Stimulated activated CD4-positive, alpha-beta T cell treated with anti-CD3 and anti-CD28 coated beads, TNF-alpha, amount 100 ng/mL, for 4 hours (primary cell): ENCODE results near the gene RGL3.
"Not testable (repeated sequence)": the region's sequence is repeated elsewhere in the genome, so short reads cannot be mapped to it uniquely, and the experiment has no call there.

Source experiments
- DNase-seq, 3 experiments: peaks; one replicate each; pipeline ENCODE4 v3.0.0-alpha.2; 2020; ENCODE audit warnings: low read depth in 3 of 3

RGL3 gene

DNA sequence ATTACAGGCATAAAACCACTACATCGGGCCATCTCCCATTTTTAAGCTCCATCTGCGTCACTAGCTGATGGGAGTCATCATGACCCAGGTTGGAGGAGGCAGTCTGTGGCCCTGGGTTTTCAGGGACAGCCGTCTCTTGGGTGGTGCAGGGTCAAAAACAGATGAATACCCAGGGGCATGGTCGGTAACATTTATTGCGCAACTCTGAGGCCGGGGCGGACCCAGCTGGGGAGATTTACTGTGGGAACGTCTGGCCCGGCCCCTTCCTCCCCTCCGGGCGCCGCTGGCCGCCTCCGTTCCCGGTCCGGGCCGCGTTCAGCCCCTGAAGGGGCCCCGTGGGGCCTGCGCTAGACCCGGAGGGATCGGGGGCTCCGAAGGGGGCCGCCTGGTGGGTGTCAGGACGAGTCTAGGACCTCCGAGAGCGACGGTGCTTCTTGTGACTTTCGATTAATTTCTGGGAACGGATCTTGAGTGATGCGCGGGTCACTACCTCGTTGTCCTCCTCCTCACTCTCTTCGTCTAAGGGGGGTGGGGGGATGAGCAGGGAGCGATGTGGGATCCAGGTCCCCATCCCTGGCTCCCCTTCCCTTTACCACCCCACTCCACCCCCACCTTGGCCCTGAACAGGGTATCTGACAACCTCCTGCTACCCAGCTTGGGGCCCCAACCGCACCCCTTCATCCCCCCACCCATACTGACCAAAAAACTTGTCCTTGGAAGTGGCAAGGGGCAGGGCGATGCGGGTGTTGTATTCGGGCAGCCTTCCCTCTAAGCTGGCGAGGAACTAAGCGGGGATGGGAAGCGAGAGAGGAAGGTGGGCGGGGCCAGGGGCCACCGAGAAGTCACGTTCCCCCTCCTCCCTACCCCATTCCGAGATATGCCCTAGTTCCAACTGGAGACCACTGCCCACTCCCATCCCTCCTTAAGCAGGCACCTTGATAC, 1.6 kb upstream of the RGL3 start:
- no peak for DNase-seq

DNA sequence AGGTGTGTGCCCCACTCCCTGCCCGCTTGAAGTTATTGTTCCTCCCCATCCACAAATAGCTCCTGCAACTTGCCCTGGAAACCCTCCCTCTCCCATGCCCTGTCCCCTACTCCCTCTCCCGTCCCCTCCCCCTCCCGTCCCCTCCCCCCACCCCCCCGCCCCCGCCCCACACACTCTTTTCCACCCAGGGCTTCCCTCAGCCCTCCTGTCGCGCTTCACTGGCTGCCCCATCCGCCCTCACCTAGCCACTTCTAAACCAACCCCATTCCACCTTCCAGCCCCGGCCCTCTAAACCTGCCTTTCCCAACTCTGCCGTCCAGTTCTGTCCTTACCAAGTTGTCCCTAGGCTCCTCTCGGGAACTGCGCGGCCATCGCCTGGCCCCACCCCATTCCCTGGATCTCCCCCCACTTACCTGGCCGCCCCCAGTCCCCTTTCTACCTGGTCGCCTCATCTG, 993 bp downstream of the RGL3 start:
- no peak for DNase-seq

DNA sequence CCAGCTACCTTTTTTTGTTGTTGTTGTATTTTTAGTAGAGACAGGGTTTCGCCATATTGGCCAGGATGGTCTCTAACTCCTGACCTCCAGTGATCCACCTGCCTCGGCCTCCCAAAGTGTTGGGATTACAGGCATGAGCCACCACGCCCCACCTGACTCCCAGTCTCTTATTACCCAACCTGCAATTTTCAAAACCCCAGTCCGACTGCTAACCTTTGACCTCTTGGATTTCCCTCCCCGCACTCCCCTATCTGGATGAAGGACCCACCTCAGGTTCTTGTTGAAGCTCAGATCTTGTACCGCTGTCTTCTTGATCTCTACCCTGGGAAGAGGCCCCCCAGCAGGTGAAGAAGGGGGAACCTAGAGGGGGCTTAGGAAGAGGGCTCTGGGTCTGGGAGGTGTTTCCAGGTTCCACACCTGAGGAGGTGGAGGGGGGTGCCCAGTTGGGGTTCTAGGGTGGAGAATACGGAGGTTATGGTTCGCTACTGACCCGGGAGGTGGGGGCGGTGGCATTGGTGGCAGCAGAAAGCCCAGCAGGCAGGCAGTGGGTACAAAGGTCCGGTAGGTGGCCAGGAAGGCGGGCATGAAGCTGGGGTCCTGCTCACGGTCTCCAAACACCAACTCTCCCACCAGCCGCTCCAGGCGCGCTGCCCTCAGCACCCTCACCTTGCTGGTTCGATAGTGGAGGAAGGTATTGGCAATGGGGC, 2.6 kb downstream of the RGL3 start:
- DNase-seq = no peak

DNA sequence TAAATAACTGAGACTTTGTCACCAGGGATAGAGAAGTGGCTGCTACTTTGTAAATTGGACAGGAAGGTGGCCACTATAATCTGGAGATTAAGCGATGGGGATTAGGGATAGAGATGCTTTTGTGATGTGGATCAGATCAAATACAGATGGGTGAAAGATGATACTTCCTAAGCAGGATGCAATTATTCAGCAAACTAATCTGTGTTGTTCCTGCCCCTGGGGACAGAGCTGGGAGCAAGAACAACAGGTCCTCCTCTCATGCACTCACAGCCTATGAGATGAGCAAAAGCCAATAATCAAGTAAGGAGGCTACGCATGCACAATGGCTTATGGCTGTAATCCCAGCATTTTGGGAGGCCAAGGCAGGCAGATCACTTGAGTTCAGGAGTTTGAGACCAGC, 4.6 kb downstream of the RGL3 start:
- no peak for DNase-seq

DNA sequence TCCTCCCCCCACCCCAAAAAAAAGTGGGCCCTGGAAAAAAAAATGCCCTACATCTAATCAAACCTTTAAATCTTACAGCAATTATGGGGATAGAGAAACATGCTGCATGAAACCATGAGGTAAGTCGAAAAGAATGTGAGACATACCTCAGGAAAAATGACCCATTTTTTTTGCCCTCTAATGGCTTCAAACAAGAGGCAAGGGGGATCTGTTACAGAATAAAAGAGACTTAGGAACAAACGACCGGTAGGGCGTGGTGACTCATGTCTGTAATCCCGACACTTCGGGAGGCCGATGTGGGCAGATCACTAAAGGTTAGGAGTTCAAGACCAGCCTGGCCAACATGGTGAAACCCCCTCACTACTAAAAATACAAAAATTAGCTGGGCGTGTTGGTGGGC, 8.4 kb downstream of the RGL3 start:
- DNase-seq = no peak

DNA sequence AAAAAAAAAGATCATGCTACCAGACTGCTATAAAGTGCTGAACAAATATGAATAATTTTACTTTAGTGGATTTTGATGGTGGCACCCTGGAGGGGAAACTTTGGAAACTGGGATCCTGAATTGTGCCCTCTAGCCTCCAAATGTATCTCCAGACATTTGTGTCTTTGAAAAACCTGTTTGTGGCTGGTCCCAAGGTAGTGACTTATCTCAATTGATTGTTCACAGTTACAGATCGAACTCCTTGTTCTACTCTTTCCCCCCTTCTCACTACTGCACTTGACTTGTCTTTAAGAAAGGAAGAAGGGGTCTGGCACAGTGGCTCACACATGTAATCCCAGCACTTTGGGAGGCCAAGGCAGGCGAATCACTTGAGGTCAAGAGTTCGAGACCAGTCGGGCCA, 10.5 kb downstream of the RGL3 start:
- DNase-seq = no peak

DNA sequence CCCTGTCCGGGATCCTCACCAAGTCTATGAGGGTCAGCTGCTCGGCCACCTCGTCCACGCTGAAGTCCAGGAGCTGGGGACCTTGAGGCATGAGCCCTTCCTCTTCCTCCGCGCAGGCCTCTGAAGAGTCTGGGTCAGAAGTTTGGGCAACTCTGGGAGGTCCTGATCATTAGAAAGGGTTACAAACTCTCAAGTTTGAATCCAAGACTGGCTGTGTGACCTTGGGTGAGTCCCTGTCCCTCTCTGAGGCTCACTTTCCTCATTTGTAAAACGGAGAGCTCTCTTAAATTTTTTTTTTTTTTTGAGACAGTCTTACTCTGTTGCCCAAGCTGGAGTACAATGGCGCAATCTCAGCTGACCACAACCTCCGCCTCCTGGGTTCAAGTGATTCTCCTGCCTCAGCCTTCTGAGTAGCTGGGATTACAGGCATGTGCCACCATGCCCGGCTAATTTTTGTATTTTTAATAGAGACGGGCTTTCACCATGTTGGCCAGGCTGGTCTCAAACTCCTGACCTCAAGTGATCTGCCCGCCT, 12.3 kb downstream of the RGL3 start:
- not testable (repeated sequence) for DNase-seq

DNA sequence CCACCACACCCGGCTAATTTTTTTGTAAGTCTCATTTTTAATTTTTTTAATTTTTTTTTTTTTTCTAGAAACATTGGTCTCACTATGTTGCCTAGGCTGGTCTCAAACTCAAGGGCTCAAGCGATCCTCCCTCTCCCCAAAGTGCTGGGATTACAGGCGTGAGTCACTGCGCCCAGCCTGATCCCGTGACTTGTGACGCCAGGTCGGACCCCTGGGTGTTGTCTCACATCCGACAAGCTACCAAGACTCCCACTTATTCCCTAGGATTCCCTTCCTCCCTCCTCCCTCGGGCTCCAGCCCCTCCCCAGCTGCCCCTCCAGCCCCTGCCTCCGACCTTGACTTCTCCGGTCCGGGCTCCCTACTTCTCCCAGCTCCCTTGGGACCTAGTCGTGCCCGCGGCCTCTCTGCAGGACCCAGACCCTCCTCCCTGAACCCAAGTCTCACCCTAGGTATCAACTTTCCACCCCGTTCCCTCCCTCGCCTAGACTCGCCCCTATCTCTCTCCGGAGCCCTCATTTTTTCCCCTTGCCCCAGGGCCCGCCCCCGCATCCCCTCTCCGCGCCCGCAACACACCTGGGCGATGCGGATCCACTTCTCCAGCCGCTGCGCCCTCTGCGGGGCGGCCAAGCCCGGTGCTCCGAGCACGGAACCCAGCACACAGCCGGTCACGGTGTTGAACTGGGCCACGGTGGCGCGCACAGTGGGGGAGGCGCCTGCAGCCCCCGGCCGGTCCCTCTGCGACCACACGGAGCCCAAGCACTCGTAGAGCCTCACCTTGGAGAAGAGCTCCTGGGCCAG, 13.1 kb downstream of the RGL3 start:
- DNase-seq = peak in 2 of 3 experiments; percentile 40 to 41

DNA sequence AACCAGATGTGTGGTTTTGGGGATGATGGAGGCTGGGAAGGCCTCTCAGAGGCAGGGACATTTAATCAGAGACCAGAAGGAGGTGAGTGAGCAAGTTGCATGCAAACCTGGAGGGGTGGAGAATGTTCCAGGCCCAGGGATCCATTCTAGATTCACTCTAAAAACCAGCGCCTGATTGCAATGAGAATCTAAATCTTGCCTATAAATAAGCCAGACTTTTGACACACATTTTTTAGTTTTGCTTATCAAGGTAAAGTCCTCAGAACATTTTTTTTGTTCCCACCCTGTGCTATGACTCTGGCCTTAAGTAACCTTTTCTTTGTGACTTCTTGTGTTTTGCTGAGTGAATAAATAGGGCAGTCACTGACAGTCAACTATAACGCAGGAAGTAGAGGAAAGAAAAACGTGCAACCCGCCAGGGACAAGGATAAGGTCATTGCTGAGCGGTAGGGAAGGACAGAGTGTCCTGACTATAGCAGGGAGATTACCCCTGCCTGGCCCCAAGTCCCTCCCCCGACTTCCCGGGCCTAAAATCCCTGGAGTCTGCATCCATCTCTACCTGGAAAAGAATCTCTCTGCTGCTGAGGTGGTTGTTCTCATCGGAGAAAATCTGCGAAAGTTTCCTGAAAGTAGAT, 14.4 kb downstream of the RGL3 start:
- DNase-seq = no peak

DNA sequence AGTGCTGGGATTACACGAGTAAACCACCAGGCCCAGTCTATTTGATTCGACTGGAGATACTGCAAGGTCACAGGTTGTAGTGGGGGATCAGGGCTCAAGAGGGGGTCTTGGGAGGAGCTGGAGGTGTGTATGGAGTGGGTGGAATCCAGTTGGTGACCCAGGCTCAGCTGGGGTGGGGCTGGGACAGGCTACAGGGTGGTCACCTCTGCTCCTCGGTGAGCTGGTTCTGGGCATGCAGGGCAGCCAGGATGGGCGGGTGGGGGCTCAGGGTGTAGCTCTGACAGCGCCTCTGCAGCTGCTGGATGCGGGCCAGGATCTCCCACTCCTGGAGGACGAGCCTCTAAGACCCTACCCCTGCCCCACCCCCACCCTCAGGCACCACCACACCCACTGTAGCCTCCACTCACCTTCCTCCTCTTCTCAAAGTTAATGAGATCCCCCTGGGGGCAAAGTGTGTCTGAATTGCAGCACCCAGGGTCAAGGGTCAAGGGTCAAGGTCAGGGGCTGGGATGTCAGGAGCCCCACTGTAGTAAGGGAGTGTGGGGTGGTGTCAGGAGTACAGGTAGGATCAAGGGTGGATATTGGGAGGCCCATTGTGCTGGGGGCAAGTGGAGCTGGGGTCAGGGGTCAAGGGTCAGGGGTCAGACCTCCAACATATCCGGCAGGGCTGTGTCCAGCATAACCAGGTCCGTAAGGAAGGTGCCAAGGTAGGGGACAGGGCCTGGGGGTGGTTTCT, 17.1 kb downstream of the RGL3 start:
- no peak for DNase-seq

DNA sequence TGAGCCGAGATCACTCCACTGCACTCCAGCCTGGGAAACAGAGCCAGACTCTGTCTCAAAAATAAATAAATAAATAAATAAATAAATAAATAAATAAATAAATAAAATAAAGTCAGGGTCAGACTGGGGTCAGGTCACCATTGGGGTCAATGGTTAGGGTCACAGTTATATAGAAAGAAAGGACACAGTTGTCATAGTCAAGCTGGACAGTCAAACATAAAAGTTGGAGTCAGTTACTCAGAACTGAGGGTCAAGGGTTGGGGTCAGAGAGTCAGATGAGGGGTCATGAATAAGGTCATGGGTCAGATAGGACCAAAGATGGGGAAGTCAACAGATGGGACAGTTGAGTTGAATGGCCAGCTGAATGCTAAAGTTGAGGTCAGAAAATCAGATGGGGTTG, 18.3 kb downstream of the RGL3 start:
- DNase-seq = no peak

DNA sequence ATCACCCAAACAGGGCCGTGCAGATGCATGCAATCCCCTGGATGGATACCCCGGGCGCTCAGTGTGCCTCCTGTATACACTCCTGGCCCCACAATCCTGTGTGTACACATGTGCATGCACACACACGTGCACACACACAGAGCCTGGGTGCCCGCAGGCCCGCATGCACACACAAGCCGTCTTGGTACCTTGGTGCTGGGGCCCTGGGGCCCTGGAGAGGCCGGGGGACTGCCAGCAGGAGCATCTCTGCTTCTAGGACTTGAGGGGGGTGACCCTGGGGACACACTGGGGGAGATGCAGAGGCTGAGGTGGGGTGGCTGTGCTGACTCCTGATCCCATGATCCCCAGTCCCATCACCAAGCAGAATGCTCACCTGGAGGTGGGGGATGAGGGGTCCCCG, 19.4 kb downstream of the RGL3 start:
- no peak for DNase-seq

DNA sequence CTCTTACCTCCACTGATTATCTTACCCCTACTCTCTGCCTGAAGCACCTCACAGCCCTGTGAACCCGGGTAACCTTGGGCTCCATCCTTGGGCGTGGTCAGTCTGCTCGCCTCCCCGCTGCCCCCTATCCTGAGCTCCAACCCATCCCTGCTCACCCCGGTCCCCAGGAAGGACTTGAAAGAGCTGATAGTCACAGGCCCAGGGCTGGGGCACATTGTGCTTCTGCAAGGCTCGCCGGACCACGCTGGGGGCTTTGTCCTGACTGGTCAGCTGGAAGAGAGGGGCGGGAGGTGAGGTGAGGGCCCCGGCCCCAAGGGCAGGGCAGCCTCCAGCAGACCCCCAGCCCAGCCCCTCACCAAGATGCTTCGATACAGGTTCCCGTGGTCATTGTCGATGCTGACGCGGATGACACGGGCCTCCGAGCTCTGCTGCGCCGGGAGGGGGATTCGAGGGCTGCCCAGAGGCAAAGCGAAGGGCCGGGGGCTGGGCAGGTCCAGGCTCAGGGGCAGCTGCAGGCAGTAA, 22.0 kb downstream of the RGL3 start:
- no peak for DNase-seq

DNA sequence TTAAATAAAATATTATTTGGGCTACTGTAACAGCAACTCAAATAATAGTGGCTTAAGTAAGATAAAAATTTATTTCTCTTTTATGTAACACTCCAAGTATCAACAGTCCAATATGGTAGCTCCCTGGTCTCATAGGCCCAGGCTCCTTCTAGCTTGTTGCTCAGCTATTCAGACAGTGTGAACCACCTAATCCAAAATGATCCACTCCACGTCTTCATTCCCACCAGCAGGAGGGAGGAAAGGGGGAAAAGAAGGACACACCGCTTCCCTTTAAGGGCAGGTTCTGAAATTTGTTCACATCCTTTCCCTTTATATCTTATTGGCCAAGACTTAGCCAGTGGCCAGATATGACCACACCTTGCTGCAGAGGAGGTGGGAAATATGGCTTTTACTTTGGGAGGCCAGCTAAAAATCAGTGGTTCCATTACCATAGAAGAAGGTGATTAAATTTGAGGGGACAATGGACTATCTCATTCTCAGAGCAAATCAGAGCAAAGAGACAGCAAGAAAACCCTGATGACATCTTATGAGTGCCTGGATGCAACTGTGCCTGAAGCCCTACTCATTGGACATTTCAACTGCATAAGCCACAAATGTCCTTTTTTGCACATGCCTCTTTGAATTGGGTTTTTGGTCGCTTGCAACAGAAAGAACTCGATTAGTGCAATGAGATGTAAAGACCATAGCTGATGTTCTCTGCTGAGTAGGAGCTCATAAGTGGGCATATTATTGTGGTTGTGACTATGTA, 28.0 kb downstream of the RGL3 start:
- no peak for DNase-seq

DNA sequence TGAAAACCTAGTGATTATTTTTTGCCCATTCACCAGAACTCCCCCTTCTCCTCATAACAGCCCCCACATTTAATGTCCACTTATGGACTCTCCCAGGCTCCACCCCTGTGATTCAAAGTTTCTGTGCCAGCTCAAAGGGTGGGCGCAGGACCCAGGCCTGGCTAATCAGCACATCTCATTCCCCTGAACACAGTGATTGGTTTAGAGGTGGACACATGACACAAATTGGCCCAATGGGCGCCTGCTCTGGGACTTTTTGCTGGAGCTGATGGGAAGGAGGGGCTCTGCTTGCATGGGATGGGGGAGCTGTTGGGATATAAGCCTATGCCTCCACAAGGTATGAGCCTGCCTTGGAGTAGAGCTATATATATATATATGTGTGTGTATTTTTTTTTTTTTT, 28.8 kb downstream of the RGL3 start:
- no peak for DNase-seq

DNA sequence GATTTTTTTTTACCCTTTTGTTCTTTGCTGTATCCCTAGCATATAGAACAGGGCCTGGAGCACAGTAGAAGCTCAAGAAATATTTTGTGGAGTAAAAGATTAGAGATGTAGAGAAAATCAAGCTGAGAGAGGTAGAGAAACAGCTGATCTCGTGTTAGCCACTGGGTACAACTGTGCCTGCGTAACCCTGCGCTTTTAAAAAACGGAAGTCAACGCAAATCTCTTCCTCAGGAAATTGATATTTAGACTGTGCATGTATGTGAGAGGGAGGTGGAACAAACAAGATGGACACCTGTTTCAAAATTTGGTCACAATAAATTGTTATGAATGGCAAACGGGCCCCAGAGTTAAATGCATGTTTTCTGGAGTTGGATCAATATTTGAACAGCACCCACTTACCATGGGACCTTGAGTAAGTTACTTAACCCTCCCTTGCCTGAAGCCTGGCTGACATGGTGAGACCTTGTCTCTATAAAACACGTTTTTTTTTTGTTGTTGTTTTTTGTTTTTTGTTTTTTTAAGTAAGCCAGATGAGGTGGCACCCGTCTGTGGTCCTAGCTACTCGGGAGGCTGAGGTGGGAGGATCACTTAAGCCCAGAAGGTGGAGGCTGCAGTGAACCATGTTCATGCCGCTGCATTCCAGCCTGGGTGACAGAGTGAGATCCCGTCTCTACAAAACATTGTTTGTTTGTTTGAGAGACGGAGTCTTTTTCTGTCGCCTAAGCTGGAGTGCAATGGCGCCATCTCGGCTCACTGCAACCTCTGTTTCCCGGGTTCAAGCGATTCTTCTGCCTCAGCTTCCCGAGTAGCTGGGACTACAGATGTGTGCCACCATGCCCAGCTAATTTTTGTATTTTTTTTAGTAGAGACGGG, 31.7 kb downstream of the RGL3 start:
- no peak for DNase-seq

DNA sequence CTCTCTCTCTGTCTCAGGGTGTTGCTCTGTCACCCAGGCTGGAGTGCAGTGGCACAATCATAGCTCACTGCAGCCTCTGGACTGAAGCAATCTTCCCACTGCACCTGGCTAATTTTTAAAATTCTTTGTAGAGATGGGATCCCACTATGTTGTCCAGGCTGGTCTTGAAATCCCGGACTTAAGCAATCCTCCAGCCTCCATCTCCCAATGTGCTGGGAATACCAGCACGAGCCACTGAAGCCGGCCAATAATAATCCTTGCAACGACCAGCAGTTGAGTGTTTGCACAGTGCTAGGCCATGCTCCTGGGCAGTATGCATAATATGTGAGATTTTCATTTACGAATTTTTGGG, 34.4 kb downstream of the RGL3 start:
- no peak for DNase-seq

DNA sequence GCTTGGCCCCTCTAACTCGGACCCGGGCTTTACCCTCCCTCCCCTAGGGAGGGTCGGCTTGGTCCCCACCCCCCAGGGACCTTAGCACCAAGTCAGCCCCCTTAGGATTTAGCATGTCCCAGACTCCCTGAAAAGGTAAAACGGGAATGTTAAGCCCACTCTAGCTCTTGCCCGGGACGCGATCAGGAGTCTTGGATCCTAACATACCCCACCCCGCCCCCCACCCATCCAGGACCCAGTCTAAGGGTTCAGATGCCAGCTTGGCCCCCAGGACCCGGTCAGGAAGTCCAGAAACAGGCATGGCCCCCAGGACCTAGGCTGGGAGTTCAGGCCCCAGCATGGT, 35.4 kb downstream of the RGL3 start:
- no peak for DNase-seq
